ENCODE measurements around the gene TOB1. TPM values are rescaled to one million over a fixed set of nuclear protein-coding genes. Genes with fewer than 3 reads are reported as not detected.

TOB1 gene
- total RNA-seq, 2 donors from 2014 or later = 57.9 to 63.2 TPM

- ATAC-seq = no peak
- intact Hi-C loops (cut with DNase I) = no loop called here
Measured at GRCh38 chr17:50858486-50859225, 7.5 kb downstream of the TOB1 start.

DNA sequence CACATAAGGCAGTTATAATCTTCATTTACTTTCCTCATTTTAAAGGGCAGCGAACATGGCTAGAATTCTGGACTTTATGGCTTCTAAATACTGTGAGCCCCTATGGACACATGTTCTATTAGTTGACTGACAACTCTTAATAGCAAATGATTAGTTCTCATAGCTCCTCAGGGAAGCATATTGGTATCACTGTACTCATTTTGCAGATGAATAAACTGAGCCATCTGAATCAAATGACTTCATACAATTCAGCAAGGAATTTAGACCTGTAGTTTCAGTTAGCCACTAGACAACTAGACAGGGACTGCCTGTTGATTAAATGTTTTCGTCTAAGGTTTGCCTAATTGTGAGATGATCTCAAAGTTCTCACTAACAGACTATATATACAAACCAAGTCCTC is 9.7 kb downstream of the TOB1 start:
- no peak for ATAC-seq
- DNase-seq = no peak
- intact Hi-C loops (cut with DNase I) = no loop called here

More at GRCh38 chr17:50858486-50859225, 7.5 kb downstream of the TOB1 start:
- no peak for DNase-seq

GRCh38 chr17:50855708-50856330 is 10.3 kb downstream of the TOB1 start:
- ATAC-seq (no peak), DNase-seq (no peak)
- intact Hi-C loops (cut with DNase I) = no loop called here

DNA sequence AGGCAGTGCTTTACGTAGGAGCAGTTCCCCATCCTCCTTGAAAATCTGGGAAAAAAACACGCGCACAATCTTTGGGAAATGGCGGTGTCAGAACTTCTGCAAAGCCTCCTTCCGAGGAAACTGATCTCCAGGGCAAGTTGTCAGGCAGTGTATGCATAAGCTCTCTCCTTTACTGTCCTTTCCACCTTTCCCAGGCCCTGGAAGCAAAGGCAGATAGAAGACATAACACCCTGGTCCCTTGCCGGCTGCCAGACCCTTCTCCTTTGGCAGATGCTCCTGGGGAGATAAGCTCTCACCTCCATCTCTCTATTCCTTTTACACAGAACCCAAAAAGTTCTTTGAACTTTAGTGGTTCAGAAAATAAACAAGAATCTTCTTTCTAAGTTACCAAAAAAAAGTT is 12.4 kb downstream of the TOB1 start:
- ATAC-seq (no peak), DNase-seq (no peak)
- intact Hi-C loops (cut with DNase I) = loop anchor here in 1 of 2 donors (2.0 kb wide), 1 partner anchor 95 kb away; no protein-coding TSS in a partner anchor

DNA sequence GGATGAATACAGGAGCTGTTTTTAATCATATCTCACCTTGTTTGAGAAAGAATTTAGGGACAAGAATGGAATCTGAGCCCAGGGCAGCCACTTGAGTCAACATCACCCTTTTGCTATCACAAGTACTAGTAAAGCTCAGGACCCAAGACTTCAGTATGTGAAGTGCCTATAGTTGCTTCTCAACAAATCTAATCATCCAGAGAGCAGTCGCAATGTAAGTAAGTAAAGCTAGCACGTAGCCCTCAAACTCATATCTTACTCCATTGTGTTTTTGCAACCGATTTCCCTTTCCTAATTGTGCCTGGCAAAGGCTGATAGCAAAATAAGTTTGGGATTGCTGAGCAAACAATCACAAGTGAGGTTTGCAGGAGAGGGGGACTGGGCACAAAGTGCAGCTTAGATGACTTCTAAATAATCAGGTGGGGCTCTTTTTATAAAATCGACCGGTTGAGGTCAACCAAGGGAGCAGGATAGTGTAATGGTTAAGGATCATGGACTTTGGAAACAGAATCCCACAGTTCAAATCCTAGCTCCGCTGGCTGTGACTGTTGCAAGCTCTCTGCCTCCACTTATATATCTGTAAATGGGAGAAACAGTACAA is 13.0 kb downstream of the TOB1 start:
- intact Hi-C loops (cut with DNase I) = loop anchor here in 1 of 2 donors (2.0 kb wide), 1 partner anchor 96 kb away; no protein-coding TSS in a partner anchor
- DNase-seq (no peak), ATAC-seq (no peak)

- DNase-seq (no peak), ATAC-seq (no peak)
- intact Hi-C loops (cut with DNase I) = no loop called here
Measured at GRCh38 chr17:50850640-50851039, 15.5 kb downstream of the TOB1 start.

DNA sequence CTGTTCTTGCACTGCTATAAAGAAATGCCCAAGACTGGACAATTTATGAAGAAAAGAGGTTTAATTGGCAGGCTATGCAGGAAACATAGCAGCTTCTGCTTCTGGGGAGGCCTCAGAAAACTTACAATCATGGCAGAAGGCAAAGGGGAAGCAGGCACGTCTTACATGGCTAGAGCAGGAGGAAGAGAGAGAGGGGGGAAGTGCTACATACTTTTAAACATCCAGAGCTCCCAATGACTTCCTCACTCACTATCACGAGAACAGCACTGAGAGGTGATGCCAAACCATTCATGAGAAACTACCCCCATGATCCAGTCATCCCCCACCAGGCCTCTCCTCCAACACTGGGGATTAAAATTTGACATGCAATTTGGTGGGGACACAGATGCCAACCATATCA is 17.4 kb downstream of the TOB1 start:
- intact Hi-C loops (cut with DNase I) = loop anchor here in 1 of 2 donors (5.0 to 10.0 kb wide), 2 partner anchors 104 to 304 kb away; partner anchors contain the start of gene SPATA20
- no peak for ATAC-seq
- DNase-seq = no peak

DNA sequence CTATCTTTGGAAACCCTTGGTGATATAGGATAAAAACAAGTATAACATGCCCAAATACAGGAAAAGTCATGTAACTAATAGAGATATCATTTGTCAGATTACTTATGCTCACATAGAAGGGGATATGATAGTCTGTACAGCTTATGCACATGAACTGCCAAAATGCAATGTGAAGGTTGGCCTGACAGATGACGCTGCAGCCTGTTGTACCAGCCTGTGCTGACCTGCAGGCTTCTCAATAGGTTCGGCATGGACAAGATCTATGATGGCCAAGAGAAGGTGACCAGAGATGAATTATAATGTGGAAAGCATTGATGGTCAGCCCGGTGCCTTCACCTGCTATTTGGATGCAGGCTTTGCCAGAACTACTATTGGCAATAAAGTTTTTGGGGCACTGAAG is 18.1 kb downstream of the TOB1 start:
- intact Hi-C loops (cut with DNase I) = loop anchor here in 1 of 2 donors (5.0 to 10.0 kb wide), 2 partner anchors 104 to 303 kb away; partner anchors contain the start of gene SPATA20
- DNase-seq = no peak
- no peak for ATAC-seq

GRCh38 chr17:50847566-50847965 is 18.6 kb downstream of the TOB1 start:
- intact Hi-C loops (cut with DNase I) = loop anchor here in 1 of 2 donors (5.0 to 10.0 kb wide), 2 partner anchors 105 to 303 kb away; partner anchors contain the start of gene SPATA20
- DNase-seq (no peak), ATAC-seq (peak; percentile 49 to 50)

DNA sequence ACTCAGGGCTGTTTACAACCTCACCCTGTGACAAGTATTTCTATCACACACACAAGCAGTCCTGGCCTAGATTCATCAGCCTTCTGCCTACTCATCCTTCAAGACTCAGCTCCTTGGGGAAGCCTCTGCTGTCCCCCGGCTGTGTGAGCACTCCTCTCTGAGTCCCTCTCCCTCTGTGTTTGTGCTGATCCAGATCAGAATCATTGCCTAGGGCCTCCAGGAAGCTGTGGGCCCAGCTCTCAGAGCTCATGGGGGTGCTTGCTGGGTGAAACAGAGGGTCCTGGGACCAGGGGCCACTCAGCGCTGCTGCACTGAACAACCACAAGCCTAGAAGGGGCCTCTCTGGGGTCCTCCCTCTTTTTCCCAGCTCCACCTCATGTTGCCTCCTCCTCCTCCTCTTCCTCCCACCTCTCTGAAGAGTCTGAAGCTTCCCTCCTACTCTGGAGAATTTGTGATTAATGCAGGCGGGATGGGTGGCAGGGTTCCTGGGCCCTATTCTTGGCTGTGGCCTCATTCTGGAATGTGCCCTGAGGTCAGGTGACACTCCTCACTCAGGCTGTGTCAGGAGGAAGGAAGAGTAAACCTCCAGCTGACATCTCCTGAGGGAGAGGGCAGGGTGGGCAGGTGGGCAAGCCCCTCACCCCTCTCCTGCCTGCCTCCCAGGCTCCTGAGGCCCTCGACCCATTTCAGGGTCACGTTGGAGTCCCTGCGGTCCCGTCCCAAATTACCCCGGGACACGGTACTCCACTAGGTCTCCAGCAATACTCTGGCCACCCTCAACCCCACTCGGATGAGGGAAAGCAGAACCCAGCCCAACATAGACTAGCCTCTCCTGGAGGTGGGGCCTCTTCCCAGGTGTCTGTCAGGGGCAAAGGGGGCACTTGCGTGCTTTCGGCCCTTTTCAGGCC is 20.7 kb downstream of the TOB1 start:
- ATAC-seq = peak; percentile 60 to 63
- intact Hi-C loops (cut with DNase I) = loop anchor here in 1 of 2 donors (5.0 to 10.0 kb wide), 2 partner anchors 107 to 301 kb away; partner anchors contain the start of gene SPATA20
- no peak for DNase-seq

GRCh38 chr17:50844117-50844700 is 21.9 kb downstream of the TOB1 start:
- DNase-seq = no peak
- no peak for ATAC-seq
- intact Hi-C loops (cut with DNase I) = loop anchor here (5.0 to 10.0 kb wide), 3 partner anchors 62 to 299 kb away; partner anchors contain the start of gene SPATA20 (in 2 of the 2)

DNA sequence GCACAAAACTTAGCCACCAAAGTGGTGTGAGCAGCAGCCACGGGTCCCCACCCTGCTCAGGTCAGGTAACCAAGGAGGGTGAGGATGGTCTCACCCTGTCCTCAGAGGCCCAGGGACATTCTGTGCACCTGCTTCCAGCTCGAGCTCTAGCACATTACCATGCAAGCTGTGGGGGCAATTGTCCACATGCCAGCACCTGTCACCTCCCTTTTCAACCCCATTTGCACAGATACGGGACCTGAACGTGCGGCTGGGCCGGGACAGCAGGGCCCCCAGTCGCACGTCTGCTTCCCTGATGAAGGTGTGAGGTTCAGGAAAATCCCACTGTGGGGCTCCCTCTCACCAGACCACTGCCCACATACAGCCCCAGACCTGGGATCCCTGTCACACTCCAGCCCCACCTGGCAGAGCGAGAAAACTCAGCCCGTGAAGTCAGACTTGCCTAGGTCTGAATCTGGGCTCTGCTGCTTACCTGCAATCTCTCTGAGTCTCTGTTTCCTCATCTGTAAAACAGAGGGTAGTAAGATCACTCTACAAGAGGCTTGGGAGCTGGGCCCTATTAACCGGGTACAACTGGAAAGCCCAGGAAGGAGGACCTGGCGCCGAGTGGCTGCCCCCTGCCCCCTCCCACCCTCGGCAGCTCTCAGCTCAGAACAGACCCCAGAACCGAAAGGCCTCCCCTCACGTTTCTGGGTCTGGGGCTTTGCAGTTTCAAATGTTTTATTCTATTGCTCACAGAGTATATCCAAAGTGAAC is 22.8 kb downstream of the TOB1 start:
- DNase-seq (no peak), ATAC-seq (no peak)
- intact Hi-C loops (cut with DNase I) = loop anchor here (5.0 to 10.0 kb wide), 3 partner anchors 61 to 299 kb away; partner anchors contain the start of gene SPATA20 (in 2 of the 2)

DNA sequence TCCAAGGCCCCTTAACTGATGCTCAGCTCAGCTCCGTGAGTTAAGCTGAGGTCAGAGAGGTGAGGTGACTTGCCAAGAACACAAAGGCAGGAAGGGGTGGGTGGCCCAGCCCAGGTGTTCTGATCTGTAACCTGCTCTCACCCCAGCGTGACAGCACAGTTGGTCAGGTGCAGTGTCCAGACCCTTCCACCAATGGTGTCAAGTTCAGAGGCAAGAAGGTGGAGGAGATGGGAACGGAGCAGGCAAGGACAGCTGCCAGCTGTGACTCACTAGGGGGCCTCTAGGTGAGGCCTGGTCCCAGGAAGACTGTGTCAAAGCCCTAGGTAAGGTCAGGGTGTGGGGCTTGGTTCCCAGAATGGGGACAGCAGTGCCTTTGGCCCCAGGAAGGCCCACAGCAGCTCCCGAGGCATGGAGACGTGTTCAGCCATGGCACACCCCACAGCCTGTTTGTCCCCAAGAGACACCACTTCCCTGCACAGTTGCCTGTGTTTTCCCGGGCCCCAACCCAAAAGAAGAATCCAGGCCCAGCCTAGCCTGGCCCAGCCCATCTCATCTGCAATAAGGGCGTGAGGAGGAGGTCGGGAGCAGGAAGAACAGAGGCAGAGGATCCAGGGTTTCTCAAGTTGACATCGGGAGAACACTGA is 23.5 kb downstream of the TOB1 start:
- intact Hi-C loops (cut with DNase I) = loop anchor here (5.0 to 10.0 kb wide), 3 partner anchors 60 to 298 kb away; partner anchors contain the start of gene SPATA20 (in 2 of the 2)
- DNase-seq = no peak
- ATAC-seq = no peak

DNA sequence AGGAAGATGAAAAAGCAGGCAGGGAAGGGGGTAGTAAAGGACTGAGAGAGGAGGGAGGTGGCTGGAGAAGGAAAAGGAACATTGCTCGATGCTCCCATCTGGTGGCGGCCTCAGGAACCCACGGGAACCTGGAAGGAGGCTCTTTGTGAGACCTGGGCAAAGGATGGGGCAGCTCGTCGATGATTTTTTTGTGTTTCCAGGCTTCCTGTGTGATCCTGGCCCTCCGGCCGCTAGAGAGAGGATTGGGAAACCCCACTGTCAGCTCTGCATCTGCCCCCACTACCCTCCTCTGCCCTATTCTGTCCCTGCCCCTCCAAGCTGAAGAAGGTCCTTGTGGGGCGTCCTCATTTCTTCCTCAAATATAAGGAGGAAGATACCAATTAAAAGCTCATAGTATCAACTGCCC is 24.2 kb downstream of the TOB1 start:
- peak; percentile 68 for DNase-seq
- intact Hi-C loops (cut with DNase I) = loop anchor here (2.0 to 10.0 kb wide), 4 partner anchors 57 to 297 kb away; partner anchors contain the start of gene SPATA20 (in 2 of the 2)
- peak; percentile 65 to 77 for ATAC-seq

GRCh38 chr17:50841277-50841948 is 24.7 kb downstream of the TOB1 start:
- DNase-seq (no peak), ATAC-seq (no peak)
- intact Hi-C loops (cut with DNase I) = loop anchor here (2.0 to 10.0 kb wide), 4 partner anchors 57 to 297 kb away; partner anchors contain the start of gene SPATA20 (in 2 of the 2)

GRCh38 chr17:50840311-50840851 is 25.8 kb downstream of the TOB1 start:
- ATAC-seq (no peak), DNase-seq (no peak)
- intact Hi-C loops (cut with DNase I) = loop anchor here (2.0 to 10.0 kb wide), 4 partner anchors 56 to 296 kb away; partner anchors contain the start of gene SPATA20 (in 2 of the 2)

Data from left cardiac atrium (tissue), 4 donors.